Naive thymus-derived CD4-positive, alpha-beta T cell (primary cell): ENCODE measurements around the gene GRIN3A. TPM values are rescaled to one million over a fixed set of nuclear protein-coding genes. Genes with fewer than 3 reads are reported as not detected.

Source experiments
- ATAC-seq: fragments of 150-1000 bp; cut with Tn5 transposase; 2 replicates; pipeline ENCODE4 v1.10.0; 2021; ENCODE audit warnings: mild to moderate bottlenecking, moderate library complexity
- CTCF ChIA-PET: fragments of 350-600 bp; sonication (Branson Sonifier 250); formaldehyde crosslinking; loops from one replicate; lab custom pipeline; 2021; ENCODE audit warnings: antibody characterized with exemption; lab: Charles Lee
- POLR2A ChIA-PET: fragments of 350-600 bp; sonication (Branson Sonifier 250); formaldehyde crosslinking; loops from one replicate; lab custom pipeline; 2021; ENCODE audit warnings: antibody characterized with exemption, inconsistent platforms; lab: Charles Lee
- DNase-seq, 9 donors: peaks; one replicate each; pipeline versions ENCODE4 v3.0.0 to v3.0.0-alpha.2; 2020 to 2022; ENCODE audit warnings: mixed read lengths in 1 of 9
- H3K27ac ChIP-seq: one replicate; pipeline ENCODE4 v1.7.0; 2013; ENCODE audit warnings: mild to moderate bottlenecking, low read depth, low read length, moderate library complexity
- H3K27me3 ChIP-seq, 2 donors: one replicate each; pipeline ENCODE4 v1.7.0; 2013; ENCODE audit warnings: low read length in 2 of 2, mild to moderate bottlenecking in 2 of 2, moderate library complexity in 2 of 2; ENCODE audit not compliant: control insufficient read depth in 2 of 2, insufficient read depth in 2 of 2
- H3K36me3 ChIP-seq, 3 experiments: 1 replicate in 2 of 3; 2 replicates in 1 of 3; pipeline ENCODE4 v1.7.0; 2013; ENCODE audit warnings: low read length in 3 of 3, mild to moderate bottlenecking in 3 of 3, moderate library complexity in 1 of 3; ENCODE audit not compliant: insufficient read depth in 3 of 3, control insufficient read depth in 2 of 3
- H3K4me1 ChIP-seq, 2 donors: one replicate each; pipeline ENCODE4 v1.7.0; 2013; ENCODE audit warnings: low read length in 2 of 2, mild to moderate bottlenecking in 2 of 2, moderate library complexity in 1 of 2; ENCODE audit not compliant: control insufficient read depth in 2 of 2, insufficient read depth in 2 of 2
- H3K4me3 ChIP-seq: 2 replicates; pipeline ENCODE4 v1.7.0; 2013; ENCODE audit warnings: mild to moderate bottlenecking, low read length
- H3K9me3 ChIP-seq, 3 experiments: 1 replicate in 2 of 3; 2 replicates in 1 of 3; pipeline ENCODE4 v1.7.0; 2013; ENCODE audit warnings: low read length in 3 of 3; ENCODE audit not compliant: control insufficient read depth in 2 of 3
- H3K27ac Mint-ChIP-seq, 9 donors: one replicate each; pipeline ENCODE4 v1.8.0; 2020 to 2022; ENCODE audit warnings: mixed read lengths in 9 of 9, mild to moderate bottlenecking in 8 of 9, moderate library complexity in 5 of 9, inconsistent platforms in 2 of 9
- H3K27me3 Mint-ChIP-seq, 5 donors: one replicate each; pipeline ENCODE4 v1.8.0; 2021 to 2022; ENCODE audit warnings: mixed read lengths in 5 of 5, mild to moderate bottlenecking in 1 of 5
- H3K36me3 Mint-ChIP-seq, 5 donors: one replicate each; pipeline ENCODE4 v1.8.0; 2020 to 2022; ENCODE audit warnings: mixed read lengths in 5 of 5, mild to moderate bottlenecking in 3 of 5, inconsistent platforms in 1 of 5
- H3K4me1 Mint-ChIP-seq, 7 donors: one replicate each; pipeline ENCODE4 v1.8.0; 2020 to 2022; ENCODE audit warnings: mixed read lengths in 7 of 7, mild to moderate bottlenecking in 3 of 7, inconsistent platforms in 1 of 7
- H3K4me3 Mint-ChIP-seq, 10 donors: one replicate each; pipeline ENCODE4 v1.8.0; 2020 to 2022; ENCODE audit warnings: mild to moderate bottlenecking in 10 of 10, mixed read lengths in 10 of 10, moderate library complexity in 6 of 10, inconsistent platforms in 2 of 10
- H3K9me3 Mint-ChIP-seq, 11 donors: one replicate each; pipeline ENCODE4 v1.8.0; 2020 to 2022; ENCODE audit warnings: mixed read lengths in 11 of 11, mild to moderate bottlenecking in 4 of 11, inconsistent platforms in 1 of 11, moderate library complexity in 1 of 11
- intact Hi-C, 2 donors: fragments of 100-400 bp; cut with micrococcal nuclease; formaldehyde crosslinking; loops; one replicate each; pipeline ENCODE4 v1.15.1; 2023
- polyA plus RNA-seq, 2 donors: library from polyadenylated mRNA; unstranded; fragments of 300-500 nt; fragmentation: Illumina TruSeq; gene quantifications; one replicate each; pipeline ENCODE4 v1.2.3, GENCODE V29; 2021
- total RNA-seq, 6 experiments: library from RNA in 5 of 6; stranded (reverse) in 5 of 6; gene quantifications; 1 replicate in 5 of 6; 2 replicates in 1 of 6; pipeline ENCODE4 v1.2.3 and lab custom pipeline; 2021 to 2026

GRIN3A gene
- total and polyA plus RNA-seq, 7 experiments from 2014 or later = 0.02 to 0.08 (median 0.05) TPM; not detected in 2

GRCh38 chr9:101605547-101605946, 132.9 kb downstream of the GRIN3A start:
- intact Hi-C loops = no loop called here
- no peaks in the 10 kb centered on the region for H3K9me3 Mint-ChIP-seq
- Histone ChIP-seq H3K4me3 (no peak overlapping the region), H3K4me1 (no peaks in the 10 kb centered on the region), H3K9me3 (no peaks in the 10 kb centered on the region), H3K27ac (no peak overlapping the region), H3K27me3 (no peaks in the 10 kb centered on the region), H3K36me3 (no peaks in the 10 kb centered on the region)
- H3K27ac Mint-ChIP-seq = no peak overlapping the region
- ATAC-seq = no peak
- ChIA-PET POLR2A (no interaction called here), CTCF (no interaction called here)
- no peak for DNase-seq
- peaks cover 4 to 18% (median 7%) of the 10 kb centered on the region in 5 donors for H3K27me3 Mint-ChIP-seq
- no peak overlapping the region for H3K4me3 Mint-ChIP-seq
- no peaks in the 10 kb centered on the region for H3K36me3 Mint-ChIP-seq
- peaks cover 0 to 6% (median 4%) of the 10 kb centered on the region in 7 donors for H3K4me1 Mint-ChIP-seq

- Mint-ChIP-seq H3K4me3 (no peak overlapping the region), H3K36me3 (no peaks in the 10 kb centered on the region), H3K27me3 (peaks cover 4 to 18% (median 7%) of the 10 kb centered on the region in 5 donors), H3K4me1 (peaks cover 0 to 6% (median 4%) of the 10 kb centered on the region in 7 donors), H3K9me3 (no peaks in the 10 kb centered on the region), H3K27ac (no peak overlapping the region)
- Histone ChIP-seq H3K9me3 (no peaks in the 10 kb centered on the region), H3K27ac (no peak overlapping the region), H3K4me3 (no peak overlapping the region), H3K36me3 (no peaks in the 10 kb centered on the region), H3K27me3 (no peaks in the 10 kb centered on the region), H3K4me1 (no peaks in the 10 kb centered on the region)
- no peak for DNase-seq
- no peak for ATAC-seq
- intact Hi-C loops = no loop called here
- ChIA-PET POLR2A (no interaction called here), CTCF (interaction anchor here (1.2 kb wide), 1 partner anchor 124 kb away, joined by 5 read pairs; no protein-coding TSS in a partner anchor)
Observed at GRCh38 chr9:101604296-101604695, 134.2 kb downstream of the GRIN3A start.

- ChIA-PET CTCF (interaction anchor here (0.9 to 2.8 kb wide), 4 partner anchors 29 to 37 kb away, joined by 3 to 8 read pairs (median 6); no protein-coding TSS in a partner anchor), POLR2A (no interaction called here)
- peak overlapping the region in 1 of 9 donors; percentile 80 for H3K27ac Mint-ChIP-seq
- Histone ChIP-seq H3K27me3 (no peaks in the 10 kb centered on the region), H3K27ac (no peak overlapping the region), H3K4me3 (no peak overlapping the region), H3K9me3 (no peaks in the 10 kb centered on the region), H3K4me1 (no peaks in the 10 kb centered on the region), H3K36me3 (no peaks in the 10 kb centered on the region)
- H3K36me3 Mint-ChIP-seq = no peaks in the 10 kb centered on the region
- H3K4me3 Mint-ChIP-seq = peak overlapping the region in 7 of 10 donors; percentile 26 to 78 (median 68)
- H3K27me3 Mint-ChIP-seq = peaks cover 0 to 17% (median 4%) of the 10 kb centered on the region in 5 donors
- intact Hi-C loops = loop anchor here (1.0 to 2.0 kb wide), 3 partner anchors 31 to 127 kb away; no protein-coding TSS in a partner anchor
- DNase-seq (peak in 7 of 9 donors; percentile 11 to 45 (median 40)), ATAC-seq (peak; percentile 66)
- peaks cover 0 to 6% (median 4%) of the 10 kb centered on the region in 7 donors for H3K4me1 Mint-ChIP-seq
- no peaks in the 10 kb centered on the region for H3K9me3 Mint-ChIP-seq
Observed at GRCh38 chr9:101601904-101602765, 136.3 kb downstream of the GRIN3A start.

- Mint-ChIP-seq H3K9me3 (no peaks in the 10 kb centered on the region), H3K27ac (peak within 1 kb of the TSS in 1 of 9 donors; percentile 25), H3K4me1 (peaks cover 0 to 8% (median 0%) of the 10 kb centered on the region in 7 donors), H3K36me3 (no peaks in the 10 kb centered on the region), H3K27me3 (peaks cover 0 to 4% (median 0%) of the 10 kb centered on the region in 5 donors), H3K4me3 (no peak within 1 kb of the TSS)
- Histone ChIP-seq H3K9me3 (no peaks in the 10 kb centered on the region), H3K27ac (no peak within 1 kb of the TSS), H3K36me3 (no peaks in the 10 kb centered on the region), H3K27me3 (no peaks in the 10 kb centered on the region), H3K4me3 (no peak within 1 kb of the TSS), H3K4me1 (no peaks in the 10 kb centered on the region)
- ChIA-PET CTCF (no interaction called here), POLR2A (no interaction called here)
- ATAC-seq = no peak
- intact Hi-C loops = no loop called here
- no peak for DNase-seq
Observed at GRCh38 chr9:101594796-101595195, 143.7 kb downstream of the GRIN3A start, which contains the start of gene PPP3R2. Gene PPP3R2 (minus strand): TSS chr9:101594969. CDS start chr9:101594921, 48 bp downstream.

- H3K27me3 ChIP-seq = no peaks in the 10 kb centered on the region
- no peak for ATAC-seq
- no peaks in the 10 kb centered on the region for H3K9me3 ChIP-seq
- Mint-ChIP-seq H3K36me3 (no peaks in the 10 kb centered on the region), H3K9me3 (no peaks in the 10 kb centered on the region), H3K27ac (no peak overlapping the region), H3K4me3 (no peak overlapping the region), H3K27me3 (peaks cover 0 to 4% (median 0%) of the 10 kb centered on the region in 5 donors), H3K4me1 (peaks cover 0 to 8% (median 0%) of the 10 kb centered on the region in 7 donors)
- no peak overlapping the region for H3K4me3 ChIP-seq
- CTCF ChIA-PET = interaction anchor here (1.4 kb wide), 1 partner anchor 30 kb away, joined by 3 read pairs; no protein-coding TSS in a partner anchor
- POLR2A ChIA-PET = no interaction called here
- no peaks in the 10 kb centered on the region for H3K4me1 ChIP-seq
- intact Hi-C loops = no loop called here
- no peak overlapping the region for H3K27ac ChIP-seq
- H3K36me3 ChIP-seq = no peaks in the 10 kb centered on the region
- DNase-seq = no peak
Observed at GRCh38 chr9:101593345-101593744, 145.1 kb downstream of the GRIN3A start.

- POLR2A ChIA-PET = no interaction called here
- peaks cover 0 to 8% (median 0%) of the 10 kb centered on the region in 7 donors for H3K4me1 Mint-ChIP-seq
- H3K9me3 Mint-ChIP-seq = no peaks in the 10 kb centered on the region
Observed at GRCh38 chr9:101592788-101593187, 145.7 kb downstream of the GRIN3A start.

More at GRCh38 chr9:101592788-101593187, 145.7 kb downstream of the GRIN3A start:
- ATAC-seq (no peak), DNase-seq (no peak)
- H3K27me3 ChIP-seq = no peaks in the 10 kb centered on the region
- Mint-ChIP-seq H3K27me3 (peaks cover 0 to 4% (median 0%) of the 10 kb centered on the region in 5 donors), H3K36me3 (no peaks in the 10 kb centered on the region), H3K27ac (peak overlapping the region in 2 of 9 donors; percentile 51), H3K4me3 (no peak overlapping the region)
- H3K4me3 ChIP-seq = no peak overlapping the region
- intact Hi-C loops = no loop called here
- no peak overlapping the region for H3K27ac ChIP-seq
- no peaks in the 10 kb centered on the region for H3K4me1 ChIP-seq
- no peaks in the 10 kb centered on the region for H3K36me3 ChIP-seq
- no peaks in the 10 kb centered on the region for H3K9me3 ChIP-seq
- CTCF ChIA-PET = interaction anchor here (1.4 kb wide), 1 partner anchor 29 kb away, joined by 3 read pairs; no protein-coding TSS in a partner anchor
